HT-29 (cell line): ENCODE data around the gene SLC39A6. TPM values are rescaled to one million over a fixed set of nuclear protein-coding genes. Genes with fewer than 3 reads are reported as not detected.
"Not testable (repeated sequence)": the region's sequence is repeated elsewhere in the genome, so short reads cannot be mapped to it uniquely, and the experiment has no call there.

Experiments used
- DNase-seq: peaks from one replicate; pipeline ENCODE4 v3.0.0-alpha.2; 2015; ENCODE audit warnings: low spot score
- total RNA-seq: library from RNA; depleted of rRNA; stranded (reverse); fragments of >200 nt; shearing (Covaris generic); gene quantifications from 2 replicates; pipeline ENCODE4 v1.2.3, GENCODE V29; 2014

SLC39A6 gene
- total RNA-seq, 1 experiment from 2014 or later: 26.0 TPM

DNA sequence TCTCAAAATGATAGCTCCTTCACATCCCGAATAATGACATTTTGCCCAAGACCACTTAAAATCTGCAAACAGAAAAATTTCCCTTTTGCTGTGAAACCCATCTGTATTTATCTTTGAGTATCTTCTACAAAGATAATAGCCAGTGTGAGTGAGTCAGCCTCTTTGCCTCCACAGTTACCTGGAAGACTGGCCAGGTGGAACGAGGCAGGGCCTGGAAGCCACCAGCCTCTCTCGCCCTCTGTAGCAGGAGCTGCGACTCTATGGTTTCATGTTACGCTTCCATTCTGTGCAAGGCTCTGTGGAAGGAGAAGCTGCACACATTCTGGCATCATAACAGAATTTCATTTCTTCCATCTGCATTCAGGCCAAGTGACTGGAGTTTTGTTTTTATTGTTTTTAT, 10.1 kb upstream of the SLC39A6 start:
- no peak for DNase-seq

DNA sequence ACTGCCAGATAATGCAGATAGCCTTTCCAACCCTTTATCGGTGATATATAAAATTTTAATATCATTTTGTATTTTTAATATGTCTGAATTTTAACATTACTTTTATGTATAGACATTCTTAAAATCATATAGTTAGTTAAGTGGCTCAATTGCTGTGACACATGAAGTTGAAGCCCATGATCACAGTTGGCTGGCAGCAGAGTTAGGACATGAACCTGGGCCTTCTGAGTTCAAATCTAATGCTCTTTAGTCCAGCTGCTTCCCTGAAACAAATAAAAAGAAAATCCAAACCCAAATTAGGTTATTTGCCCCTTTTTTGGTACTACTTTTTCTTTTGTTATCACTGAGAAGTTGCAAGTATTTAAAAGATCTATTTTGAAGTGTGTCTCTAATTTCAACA, 6.1 kb upstream of the SLC39A6 start:
- no peak for DNase-seq

DNA sequence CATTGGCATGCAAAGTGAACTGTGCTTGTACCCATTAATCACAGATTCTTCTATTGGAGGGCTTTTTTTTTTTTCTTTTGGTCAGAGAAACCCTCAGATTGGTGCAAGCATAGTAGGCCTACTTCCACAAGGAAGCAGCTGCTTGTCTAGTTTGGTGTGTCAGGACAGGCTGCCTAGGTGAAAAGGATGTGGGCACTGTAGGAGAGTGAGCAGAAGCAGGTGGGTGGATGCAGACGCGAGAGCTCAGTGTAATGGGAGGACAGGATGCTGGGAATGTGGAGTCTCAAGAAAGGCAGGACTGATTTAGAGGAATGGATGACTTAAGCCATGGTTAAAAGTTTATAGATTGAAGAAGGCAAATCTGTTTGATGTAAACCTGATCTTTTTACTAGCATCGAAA, 3.6 kb upstream of the SLC39A6 start:
- no peak for DNase-seq

DNA sequence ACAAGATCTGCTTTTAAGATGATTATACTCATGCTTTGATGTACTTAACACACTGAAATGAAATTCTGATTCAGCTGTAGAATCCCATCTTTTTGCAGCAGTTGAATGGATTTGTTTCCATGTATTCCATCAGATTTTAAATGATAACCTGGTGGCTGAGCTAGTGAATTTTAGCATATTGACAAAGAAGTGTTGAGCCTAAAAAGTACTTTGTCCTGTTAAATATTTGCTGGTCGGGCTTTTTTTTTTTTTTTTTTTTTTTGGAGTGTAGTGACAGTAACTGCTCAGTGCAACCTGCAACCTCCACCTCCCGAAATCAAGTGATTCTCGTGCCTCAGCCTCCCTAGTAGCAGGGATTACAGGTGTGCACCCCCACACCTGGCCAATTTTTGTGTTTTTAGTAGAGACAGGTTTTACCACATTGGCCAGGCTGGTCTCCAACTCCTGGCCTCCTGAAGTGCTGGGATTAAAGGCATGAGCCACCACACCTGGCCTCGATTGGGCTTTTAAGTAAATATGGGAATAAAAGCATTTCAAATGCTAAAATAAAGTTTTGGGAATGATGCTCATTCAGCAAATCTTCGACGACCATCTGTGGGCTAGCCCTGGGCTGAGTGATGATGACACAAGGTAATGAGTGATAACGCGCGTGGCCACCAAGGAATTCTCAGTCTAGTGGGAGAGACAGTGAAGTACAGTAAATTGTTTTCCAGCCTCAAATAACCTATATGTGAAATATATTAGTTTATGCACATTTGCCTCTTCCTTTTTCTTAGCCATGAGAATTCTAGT, 2.7 kb upstream of the SLC39A6 start:
- no peak for DNase-seq

DNA sequence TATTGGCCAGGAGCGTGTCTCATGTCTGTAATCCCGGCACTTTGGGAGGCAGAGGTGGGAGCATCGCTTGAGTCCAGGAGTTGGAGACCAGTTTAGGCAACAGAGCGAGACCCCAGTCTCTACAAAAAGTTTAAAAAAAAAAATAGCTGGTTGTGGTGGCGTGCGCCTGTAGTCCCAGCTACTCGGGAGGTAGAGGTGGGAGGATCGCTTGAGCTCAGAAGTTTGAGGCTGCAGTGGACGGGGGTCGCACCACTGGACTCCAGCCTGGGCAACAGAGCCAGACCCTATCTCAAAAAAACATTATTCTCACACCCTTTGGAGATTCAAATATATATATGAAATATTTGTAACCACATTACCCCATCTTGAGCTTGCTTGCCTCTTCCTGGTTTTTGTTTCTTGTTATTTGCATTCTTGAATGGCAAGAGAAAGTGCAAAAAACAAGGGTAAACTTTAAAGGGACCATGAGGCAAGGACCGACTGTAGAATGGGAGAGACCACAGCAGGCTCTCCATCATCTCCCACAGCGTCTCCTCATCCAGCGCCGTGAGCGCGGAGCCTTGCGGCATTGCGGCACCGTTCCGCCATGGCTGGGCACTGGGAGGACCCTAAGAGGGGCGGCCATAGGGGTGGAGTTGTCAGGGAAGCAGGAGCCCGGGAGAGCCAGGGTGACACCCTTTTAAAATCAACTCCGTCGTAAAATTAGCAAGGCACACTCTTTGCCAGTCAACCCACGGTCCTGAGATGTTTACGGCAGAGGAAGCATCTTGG, 1.9 kb upstream of the SLC39A6 start:
- no peak for DNase-seq

DNA sequence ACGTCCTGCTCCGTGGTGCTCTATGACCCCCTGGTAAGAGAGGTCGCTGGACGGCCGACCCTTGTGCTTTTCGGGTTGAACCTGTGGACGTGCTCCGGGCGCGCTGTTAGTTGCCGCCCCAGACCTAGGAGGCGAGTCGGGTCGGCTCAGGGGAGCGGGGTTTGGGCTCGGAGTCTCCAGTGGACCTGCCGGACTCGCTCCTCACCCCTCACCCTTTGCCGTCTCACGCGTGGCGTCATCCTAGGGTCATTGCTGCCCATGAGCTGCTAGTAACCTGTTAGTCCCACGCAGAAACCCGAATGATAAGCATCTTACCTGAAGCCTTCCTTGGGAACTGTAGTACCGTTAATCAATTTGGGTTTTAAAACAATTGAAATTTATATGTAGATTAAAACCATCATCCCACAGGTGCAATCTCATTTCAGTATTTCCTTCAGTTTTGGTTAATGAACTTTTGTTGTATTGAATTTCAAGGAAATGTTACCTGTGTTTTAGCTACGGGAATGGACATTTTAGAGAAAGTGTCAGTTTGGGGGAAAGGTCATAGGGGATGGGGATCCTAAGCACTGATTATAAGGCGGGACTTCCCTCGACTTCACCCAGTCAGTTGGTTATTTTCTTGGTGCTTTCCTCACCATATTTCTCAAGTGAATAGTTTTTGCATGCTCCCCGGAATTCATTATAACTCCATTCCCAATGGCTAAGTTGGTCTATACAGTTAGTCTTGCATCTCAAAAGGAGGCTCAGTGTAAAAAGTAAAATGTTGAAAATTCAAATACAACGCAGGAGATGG, 1.1 kb upstream of the SLC39A6 start:
- no peak for DNase-seq

DNA sequence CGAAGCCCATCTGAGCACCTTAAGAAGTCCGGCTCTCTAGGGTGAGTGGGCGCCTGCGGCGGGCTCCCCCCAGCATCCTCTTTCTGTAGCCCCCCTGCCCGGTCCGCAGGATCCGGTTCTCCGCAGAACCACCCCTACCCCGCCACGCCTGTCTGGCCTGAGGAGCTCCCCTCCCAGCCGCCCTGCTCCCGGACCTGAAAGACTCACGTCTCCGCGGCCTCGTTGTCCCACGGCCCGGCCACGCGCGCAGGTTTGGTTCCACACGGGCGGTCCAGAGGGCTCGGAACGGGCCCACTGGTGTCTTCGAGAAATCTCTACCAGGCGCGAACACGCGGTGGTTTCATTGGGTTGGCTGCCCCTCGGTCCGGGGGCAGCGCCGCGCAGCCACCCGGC, 237 bp downstream of the SLC39A6 start:
- DNase-seq: no peak

DNA sequence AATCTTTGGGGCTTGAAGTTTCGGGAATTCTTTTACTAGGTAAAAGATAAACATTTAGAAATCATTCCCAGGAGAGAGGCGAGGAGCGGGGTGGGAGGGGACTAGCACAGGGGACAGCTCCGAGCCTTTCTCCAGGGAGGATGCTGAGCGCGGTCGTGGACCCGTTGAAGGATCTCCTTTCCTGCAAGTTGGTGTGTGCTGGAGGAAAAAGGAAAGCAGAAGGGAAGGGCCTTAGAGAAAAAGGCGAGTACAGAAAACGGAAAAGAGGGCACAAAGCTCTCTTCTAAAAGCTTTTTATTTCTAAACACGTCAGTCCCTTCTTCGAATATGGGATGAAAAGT, 640 bp downstream of the SLC39A6 start:
- DNase-seq: peak; percentile 4

DNA sequence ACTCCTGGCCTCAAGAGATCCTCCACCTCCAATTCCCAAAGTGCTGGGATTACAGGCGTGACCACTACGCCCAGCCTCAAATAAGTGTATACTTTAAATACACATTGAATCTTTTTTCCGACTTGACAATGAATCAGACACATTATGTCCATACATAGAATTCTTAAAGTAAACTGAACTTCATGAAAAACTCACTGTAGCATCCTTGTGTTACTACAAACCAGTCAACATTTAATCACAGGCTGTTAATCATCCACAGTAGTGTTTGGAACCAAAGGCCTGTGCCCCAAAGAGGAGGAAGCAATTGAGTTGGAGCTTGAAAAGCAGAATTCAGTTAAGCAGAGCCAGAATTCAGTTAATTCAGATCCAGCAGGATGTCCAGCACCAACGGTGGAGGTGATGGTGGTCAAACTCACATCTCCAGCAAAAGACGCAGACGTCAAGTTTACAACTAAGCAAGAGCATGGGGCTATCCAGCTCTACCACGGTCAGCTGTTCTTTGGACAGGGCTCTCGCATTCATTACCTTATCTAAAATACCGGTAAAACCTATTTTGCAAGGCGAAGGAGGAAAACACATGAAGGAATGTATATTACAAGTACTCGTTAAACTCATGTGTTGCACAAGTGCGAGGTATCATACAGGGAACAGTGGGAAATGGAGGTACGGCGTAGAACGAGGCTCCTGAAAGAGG, 1.2 kb downstream of the SLC39A6 start:
- DNase-seq: peak; percentile 9

DNA sequence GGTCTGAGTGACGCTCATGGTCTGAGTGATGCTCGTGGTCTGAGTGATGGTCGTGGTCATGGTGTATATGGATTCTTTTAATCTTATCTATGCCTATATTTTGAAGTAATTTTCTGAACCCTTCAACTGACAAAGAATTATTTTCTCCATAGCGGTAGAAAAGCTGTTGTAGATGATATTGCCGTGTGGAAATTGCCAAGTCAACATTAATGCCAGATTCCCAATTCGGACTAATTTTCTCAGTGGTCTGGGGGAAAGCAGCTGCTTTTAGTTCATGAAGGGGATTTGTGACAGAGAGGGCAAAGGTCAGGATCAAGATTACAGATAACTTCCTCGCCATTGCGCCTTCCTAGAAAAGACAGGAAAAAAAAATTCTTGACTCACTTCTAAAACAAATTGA, 2.5 kb downstream of the SLC39A6 start:
- DNase-seq: no peak

DNA sequence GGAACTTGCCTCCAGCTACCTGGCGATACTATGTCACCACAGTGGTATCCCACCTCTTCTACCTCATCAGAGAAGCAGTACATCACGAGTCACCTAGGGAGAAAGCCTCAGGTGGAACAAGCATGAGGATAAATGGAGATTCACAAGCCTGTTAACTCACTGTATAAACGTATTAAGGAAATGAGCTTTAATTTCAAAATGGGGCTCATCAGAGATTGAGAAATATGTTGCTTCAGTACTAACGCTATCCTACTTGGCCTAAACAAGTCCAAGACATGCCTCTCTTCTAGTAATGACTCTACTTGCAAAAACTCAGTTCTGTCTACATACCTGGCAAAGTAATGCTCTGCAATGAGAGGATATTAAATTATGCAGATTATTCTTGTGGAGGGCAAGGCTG, 4.3 kb downstream of the SLC39A6 start:
- DNase-seq: no peak

DNA sequence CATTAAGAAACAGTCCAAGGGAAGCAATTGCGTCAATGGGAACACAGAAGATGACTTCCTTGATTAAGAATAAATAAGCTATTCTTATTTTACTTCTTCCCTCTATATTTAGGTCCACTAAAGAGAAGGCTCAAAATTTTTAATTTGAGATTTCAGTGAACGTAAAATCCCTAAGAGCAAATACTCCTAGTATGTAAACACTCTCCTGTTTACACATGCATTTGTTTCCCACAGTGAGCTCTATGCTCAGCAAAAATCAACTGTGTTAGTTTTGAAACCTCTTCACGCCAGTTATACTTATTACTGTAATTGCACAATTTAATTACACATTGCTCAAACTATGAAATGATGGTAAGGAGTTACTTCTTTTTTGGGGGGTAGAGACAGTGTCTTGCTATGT, 8.8 kb downstream of the SLC39A6 start:
- no peak for DNase-seq

DNA sequence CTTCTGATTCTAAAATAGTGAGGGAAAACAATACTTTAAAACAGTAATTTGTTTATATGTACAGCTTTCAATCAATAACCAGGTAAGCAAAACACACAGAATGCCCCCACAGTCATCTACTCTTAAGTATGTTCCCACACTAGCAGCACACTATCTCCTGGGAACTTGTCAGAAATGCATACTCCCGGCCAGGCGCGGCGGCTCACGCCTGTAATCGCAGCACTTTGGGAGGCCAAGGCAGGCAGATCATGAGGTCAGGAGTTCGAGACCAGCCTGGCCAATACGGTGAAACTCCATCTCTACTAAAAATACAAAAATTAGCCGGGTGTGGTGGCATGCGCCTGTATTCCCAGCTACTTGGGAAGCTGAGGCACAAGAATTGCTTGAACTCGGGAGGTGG, 12.4 kb downstream of the SLC39A6 start:
- not testable (repeated sequence) for DNase-seq

DNA sequence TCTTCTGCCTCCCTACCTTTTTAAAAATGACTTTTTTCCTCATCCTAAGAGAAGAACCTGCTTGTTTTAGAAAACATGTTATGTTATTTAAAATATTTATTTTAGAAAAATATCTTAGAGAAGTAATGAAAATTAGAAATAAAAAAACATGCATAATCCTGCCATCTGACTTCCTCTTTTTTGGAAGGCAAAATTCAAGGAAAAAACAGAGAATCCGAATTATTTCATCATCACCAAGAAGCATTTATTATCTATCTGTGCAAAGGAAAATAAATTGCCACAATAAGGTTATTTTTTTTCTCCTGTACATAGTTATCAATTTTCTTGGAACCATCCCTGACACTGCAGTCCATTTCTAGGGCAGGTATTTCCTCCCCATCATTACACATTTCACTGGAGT, 14.4 kb downstream of the SLC39A6 start:
- DNase-seq: no peak

DNA sequence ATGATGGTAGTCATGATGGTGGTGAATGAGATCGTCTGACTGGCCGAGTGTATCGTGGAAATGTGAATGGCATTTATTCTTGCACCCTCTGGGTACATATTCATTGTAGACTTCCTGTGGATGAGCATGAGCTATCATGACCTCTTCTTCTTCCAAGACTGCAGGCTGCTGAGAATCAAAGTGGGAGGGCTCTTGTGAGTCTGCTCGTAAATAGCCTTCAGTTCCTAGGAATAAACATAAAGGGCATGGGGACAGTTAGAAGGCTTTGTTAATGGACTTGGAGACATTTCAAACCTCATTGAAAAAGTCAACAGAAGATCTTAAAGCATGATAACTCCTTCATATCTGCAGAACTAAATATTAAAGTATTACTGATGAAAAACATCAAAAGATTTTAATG, 14.9 kb downstream of the SLC39A6 start:
- no peak for DNase-seq

DNA sequence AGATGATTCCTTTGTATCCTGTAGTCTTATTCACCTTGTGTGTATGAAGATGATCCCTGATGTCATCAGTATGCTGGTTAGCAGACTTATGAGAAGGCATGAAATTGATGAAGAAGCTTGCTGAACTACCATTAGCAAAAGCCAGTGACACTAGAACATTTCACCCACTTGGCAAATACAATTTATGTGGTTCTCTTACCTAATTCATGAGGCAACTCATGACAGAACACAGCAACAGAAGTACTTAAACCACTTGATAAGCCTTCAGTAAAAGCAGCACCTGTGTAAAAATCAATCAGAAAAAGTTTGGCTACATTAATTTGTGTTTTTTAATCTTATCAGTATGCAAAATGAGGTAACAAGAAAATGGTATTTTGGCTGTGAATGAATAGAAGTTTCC, 16.8 kb downstream of the SLC39A6 start:
- no peak for DNase-seq

DNA sequence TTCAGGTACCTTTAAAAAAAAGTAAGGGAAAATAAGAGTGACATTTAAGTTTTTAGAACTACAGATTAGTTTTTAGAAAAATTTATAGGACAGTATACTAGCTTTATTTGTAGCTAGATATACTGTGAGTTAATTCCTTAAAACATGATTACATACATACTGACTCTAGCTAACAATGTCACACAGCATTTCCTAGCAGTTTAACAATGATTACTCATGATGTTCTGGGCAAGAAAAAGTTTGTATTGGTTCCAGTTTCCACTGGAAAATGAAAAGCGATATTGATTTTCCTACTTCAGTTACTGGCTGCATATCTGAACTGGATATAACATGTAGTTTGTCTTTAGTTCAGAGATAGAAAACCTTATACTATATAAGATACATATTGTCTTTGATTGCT, 19.4 kb downstream of the SLC39A6 start:
- DNase-seq: no peak

DNA sequence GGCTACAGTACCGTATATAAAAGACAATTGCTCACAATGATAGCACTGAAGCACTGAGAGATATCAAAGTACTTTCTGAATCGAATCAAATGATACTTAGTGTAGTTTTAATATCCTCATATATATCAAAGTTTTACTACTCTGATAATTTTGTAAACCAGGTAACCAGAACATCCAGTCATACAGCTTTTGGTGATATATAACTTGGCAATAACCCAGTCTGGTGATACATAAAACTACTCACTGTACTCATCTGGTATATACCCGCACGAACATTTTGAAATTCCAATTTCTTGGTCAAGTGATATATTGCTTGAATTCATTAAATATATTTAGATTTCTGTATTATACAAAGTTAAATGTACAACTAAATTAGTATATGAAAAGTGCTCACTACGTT, 20.5 kb downstream of the SLC39A6 start:
- no peak for DNase-seq

DNA sequence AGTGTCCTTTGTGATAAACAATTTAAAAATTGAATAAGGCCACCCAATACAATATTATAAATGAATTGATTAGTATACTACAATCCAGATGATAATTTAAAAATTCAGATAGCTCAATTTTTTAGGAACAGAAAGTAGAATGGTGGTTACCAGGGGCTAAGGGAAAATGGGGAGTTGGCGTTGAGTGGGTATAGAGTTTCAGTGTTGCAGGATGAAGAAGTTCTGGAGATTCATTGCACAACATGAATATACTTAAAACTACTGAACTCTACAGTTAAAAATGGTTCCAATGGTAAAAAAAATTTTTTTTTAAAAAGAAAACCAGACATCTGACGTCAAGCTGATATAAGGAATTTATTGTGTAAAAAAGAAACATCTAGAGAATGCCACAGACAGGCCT, 20.9 kb downstream of the SLC39A6 start:
- DNase-seq: no peak

DNA sequence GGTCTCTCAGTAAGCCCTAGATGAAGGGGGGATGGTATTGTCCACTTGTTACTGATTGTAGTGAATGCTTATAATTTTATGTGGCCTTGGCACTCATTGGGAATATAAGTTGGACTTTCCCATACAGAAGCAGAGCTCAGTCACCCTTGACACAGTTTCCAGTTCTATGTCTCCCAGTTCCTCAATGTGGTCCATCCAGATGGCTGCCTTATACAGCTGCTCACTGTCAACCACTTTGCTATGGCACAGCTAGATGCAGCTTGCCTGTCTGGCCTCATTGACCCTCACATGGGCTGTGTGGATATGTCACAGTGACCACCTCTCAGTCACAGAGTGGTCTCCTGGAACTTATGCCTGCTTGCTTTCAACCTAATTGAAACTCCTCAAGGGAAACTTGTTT, 21.7 kb downstream of the SLC39A6 start:
- DNase-seq: no peak

DNA sequence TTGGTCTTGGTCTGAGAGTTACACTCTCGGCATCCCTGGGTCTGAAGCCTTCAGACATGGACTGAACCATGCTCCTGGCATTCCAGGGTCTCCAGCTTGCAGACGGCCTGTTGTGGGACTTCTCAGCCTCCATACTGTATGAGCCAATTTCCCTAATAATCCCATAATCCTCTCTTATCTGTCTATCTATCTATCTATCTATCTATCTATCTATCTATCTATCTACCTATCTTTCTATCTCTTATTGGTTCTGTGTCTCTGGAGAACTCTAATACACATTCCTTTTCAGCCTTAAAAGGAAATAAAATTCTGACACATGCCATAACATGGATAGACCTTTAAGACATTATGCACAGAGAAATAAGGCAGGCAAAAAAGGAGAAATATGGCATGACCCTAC, 24.4 kb downstream of the SLC39A6 start:
- no peak for DNase-seq

DNA sequence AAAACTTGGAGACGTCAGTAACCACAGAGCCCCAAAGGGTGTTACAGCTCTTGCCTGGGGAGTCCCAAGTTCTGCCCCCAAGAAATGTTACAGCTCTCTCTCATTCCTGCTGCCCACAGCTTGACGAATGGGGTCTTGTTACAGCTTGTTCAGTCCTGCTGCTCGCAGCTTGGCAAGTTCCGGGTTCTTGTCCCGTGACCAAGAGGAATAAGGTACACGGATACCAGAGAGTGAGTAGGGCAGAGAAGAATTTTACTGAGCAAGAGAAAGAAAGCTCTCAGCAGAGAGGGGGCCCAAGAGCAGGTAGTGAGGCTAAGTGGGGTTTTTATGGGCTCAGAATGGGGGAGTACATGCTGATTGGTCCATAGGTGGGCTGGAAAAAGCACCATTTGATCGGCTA, 27.2 kb downstream of the SLC39A6 start:
- no peak for DNase-seq
